Measurements from ENCODE around the gene SNX24.

The SNX24 gene

GRCh38 chr5:123039673-123040072, 194.3 kb downstream of the SNX24 start:
- peaks cover 52 to 61% of the 10 kb centered on the region in 2 donors for H3K27me3 Mint-ChIP-seq
- peaks cover 9% of the 10 kb centered on the region in 2 donors for H3K4me1 Mint-ChIP-seq (ENCODE audit: low read depth in 2 of 2)
- H3K27ac Mint-ChIP-seq: no peak overlapping the region
- H3K9me3 Mint-ChIP-seq: no peaks in the 10 kb centered on the region
- DNase-seq: no peak
- peaks cover 2% of the 10 kb centered on the region for H3K36me3 Mint-ChIP-seq (ENCODE audit: insufficient read depth)
- no peak for ATAC-seq (replicated peaks)
- no peak overlapping the region for H3K4me3 Mint-ChIP-seq

- DNase-seq (no peak), ATAC-seq (replicated peaks) (no peak)
- H3K27me3 Mint-ChIP-seq: peaks cover 38 to 39% of the 10 kb centered on the region in 2 donors
- no peaks in the 10 kb centered on the region for H3K4me1 Mint-ChIP-seq (ENCODE audit: low read depth in 2 of 2)
- no peak overlapping the region for H3K27ac Mint-ChIP-seq
- H3K9me3 Mint-ChIP-seq: no peaks in the 10 kb centered on the region
- no peaks in the 10 kb centered on the region for H3K36me3 Mint-ChIP-seq (ENCODE audit: insufficient read depth)
- no peak overlapping the region for H3K4me3 Mint-ChIP-seq
Measured at GRCh38 chr5:123044926-123045617, 199.7 kb downstream of the SNX24 start.

GRCh38 chr5:123046222-123046621, 200.8 kb downstream of the SNX24 start:
- Mint-ChIP-seq H3K27me3 (peaks cover 38 to 46% of the 10 kb centered on the region in 2 donors), H3K4me3 (no peak overlapping the region), H3K36me3 (ENCODE audit: insufficient read depth) (no peaks in the 10 kb centered on the region), H3K27ac (no peak overlapping the region), H3K9me3 (no peaks in the 10 kb centered on the region), H3K4me1 (ENCODE audit: low read depth in 2 of 2) (no peaks in the 10 kb centered on the region)
- no peak for DNase-seq
- ATAC-seq (replicated peaks): no peak

GRCh38 chr5:123047706-123048105, 202.3 kb downstream of the SNX24 start:
- peaks cover 51 to 52% of the 10 kb centered on the region in 2 donors for H3K27me3 Mint-ChIP-seq
- ATAC-seq (replicated peaks): no peak
- H3K4me1 Mint-ChIP-seq (ENCODE audit: low read depth in 2 of 2): no peaks in the 10 kb centered on the region
- H3K36me3 Mint-ChIP-seq (ENCODE audit: insufficient read depth): no peaks in the 10 kb centered on the region
- H3K9me3 Mint-ChIP-seq: peaks cover 3 to 10% of the 10 kb centered on the region in 2 donors
- H3K4me3 Mint-ChIP-seq: no peak overlapping the region
- no peak for DNase-seq
- H3K27ac Mint-ChIP-seq: no peak overlapping the region

- no peak for DNase-seq
- Mint-ChIP-seq H3K36me3 (ENCODE audit: insufficient read depth) (no peaks in the 10 kb centered on the region), H3K27ac (no peak overlapping the region), H3K4me3 (no peak overlapping the region), H3K27me3 (peaks cover 44 to 53% of the 10 kb centered on the region in 2 donors), H3K4me1 (ENCODE audit: low read depth in 2 of 2) (no peaks in the 10 kb centered on the region), H3K9me3 (peaks cover 6 to 10% of the 10 kb centered on the region in 2 donors)
- ATAC-seq (replicated peaks): no peak
Measured at GRCh38 chr5:123051206-123051605, 205.8 kb downstream of the SNX24 start.

Measured in effector memory CD8-positive, alpha-beta T cell (primary cell).